K562 (cell line): ENCODE data around the gene CNKSR3. TPM values are rescaled to one million over a fixed set of nuclear protein-coding genes. Genes with fewer than 3 reads are reported as not detected.

Source experiments
- ELK1 ChIP-seq: sonication (generic); formaldehyde crosslinking; IDR thresholded peaks from 2 replicates; pipeline ENCODE4 v1.8.1; 2022; ENCODE audit warnings: missing genetic modification reagents
- ZBTB43 ChIP-seq: sonication (generic); formaldehyde crosslinking; IDR thresholded peaks from 2 replicates; pipeline ENCODE4 v1.8.0; 2023; ENCODE audit warnings: mild to moderate bottlenecking, missing genetic modification reagents
- ZFP30 ChIP-seq: fragments of 250-450 bp; sonication (Bioruptor Pico); IDR thresholded peaks from 2 replicates; pipeline ENCODE4 v1.8.0; 2022; ENCODE audit warnings: moderate library complexity, mild to moderate bottlenecking, inconsistent platforms, borderline replicate concordance
- ZNF407 ChIP-seq: fragments of 450-650 bp; IDR thresholded peaks from 2 replicates; pipeline ENCODE4 v1.6.1; 2016; ENCODE audit warnings: low read depth
- polyA plus RNA-seq, 8 experiments: library from polyadenylated mRNA; depleted of rRNA in 4 of 8; stranded (reverse) in 5 of 8; unstranded in 3 of 8; fragments of >200 nt; fragmentation: Nextera tagmentation in 2 of 8; fragmentation: Illumina TruSeq in 1 of 8; extraction: Ambion mirVana in 2 of 8; extraction: Trizol in 1 of 8; gene quantifications; 2 replicates each; pipeline versions ENCODE4 v1.2.1 to v1.2.3, GENCODE V29; 2011 to 2014; ENCODE audit warnings: inconsistent platforms in 1 of 8, missing spikeins in 1 of 8
- total RNA-seq, 7 experiments: library from RNA; depleted of rRNA in 6 of 7; stranded (reverse); fragments of >200 nt in 6 of 7; fragmentation: Illumina TruSeq in 2 of 7; extraction: Trizol in 2 of 7; gene quantifications; 2 replicates each; pipeline versions ENCODE4 v1.2.1 to v1.2.3, GENCODE V29; 2011 to 2021; ENCODE audit warnings: low replicate concordance in 1 of 7

Gene CNKSR3
- total and polyA plus RNA-seq, 9 of the 15 experiments (the other 6 are each of a cell fraction or from before 2014, with no cell fraction given), result 4.5 to 29.6 (median 9.5) TPM

GRCh38 chr6:154406301-154406700 lies 104.2 kb downstream of the CNKSR3 start (continued):
- TF ChIP-seq ELK1 (CRISPR knock-in tag), result no peak
- TF ChIP-seq ZFP30, result no peak
- no peak for TF ChIP-seq ZBTB43 (CRISPR knock-in tag)
- no peak for TF ChIP-seq ZNF407
- TF ChIP-seq, all 486 proteins: peak for 0
